MM.1S (cell line): ENCODE data around the gene RPP40.

Experiments used
- CTCF ChIP-seq: fragments of 300-600 bp; sonication (generic); IDR thresholded peaks from 2 replicates; pipeline ENCODE4 v1.5.1; 2016; ENCODE audit warnings: antibody characterized with exemption, low read length, mixed read lengths
- EZH2 ChIP-seq: fragments of 300-600 bp; sonication (generic); optimal IDR thresholded peaks from 2 replicates; pipeline ENCODE3; 2017; ENCODE audit warnings: low read depth, mild to moderate bottlenecking, antibody characterized with exemption, low read length, mixed read lengths

- TF ChIP-seq CTCF, result no peak
- no peak for TF ChIP-seq EZH2
These were observed 30.9 kb upstream of the RPP40 start for GRCh38 chr6:5034736-5035135.
